ENCODE results near the gene TMEM258.

The TMEM258 gene

DNA sequence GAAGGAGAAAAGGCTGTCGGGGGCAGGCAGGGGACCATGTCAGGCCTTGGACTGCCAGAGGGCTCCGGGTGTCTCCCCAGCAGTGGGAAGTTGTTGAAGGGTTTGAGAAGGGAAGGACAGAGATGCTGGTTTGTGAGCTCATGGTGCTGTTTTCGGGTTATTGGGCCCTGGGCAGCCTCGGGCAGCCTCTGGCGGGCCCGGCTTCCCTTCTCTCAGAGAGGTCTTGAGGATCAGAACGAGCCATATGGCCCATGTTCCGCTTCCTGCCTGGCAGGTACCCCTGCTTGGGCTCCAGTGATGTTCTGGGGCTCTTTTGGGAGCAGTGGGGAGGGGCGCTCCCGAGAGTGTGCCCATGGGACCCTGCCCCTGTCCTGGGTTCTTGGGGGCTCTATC lies 30.2 kb downstream of the TMEM258 start:
- H3K36me3 ChIP-seq = no peaks in the 10 kb centered on the region
- DNase-seq = no peak
- H3K4me1 ChIP-seq = no peaks in the 10 kb centered on the region

DNA sequence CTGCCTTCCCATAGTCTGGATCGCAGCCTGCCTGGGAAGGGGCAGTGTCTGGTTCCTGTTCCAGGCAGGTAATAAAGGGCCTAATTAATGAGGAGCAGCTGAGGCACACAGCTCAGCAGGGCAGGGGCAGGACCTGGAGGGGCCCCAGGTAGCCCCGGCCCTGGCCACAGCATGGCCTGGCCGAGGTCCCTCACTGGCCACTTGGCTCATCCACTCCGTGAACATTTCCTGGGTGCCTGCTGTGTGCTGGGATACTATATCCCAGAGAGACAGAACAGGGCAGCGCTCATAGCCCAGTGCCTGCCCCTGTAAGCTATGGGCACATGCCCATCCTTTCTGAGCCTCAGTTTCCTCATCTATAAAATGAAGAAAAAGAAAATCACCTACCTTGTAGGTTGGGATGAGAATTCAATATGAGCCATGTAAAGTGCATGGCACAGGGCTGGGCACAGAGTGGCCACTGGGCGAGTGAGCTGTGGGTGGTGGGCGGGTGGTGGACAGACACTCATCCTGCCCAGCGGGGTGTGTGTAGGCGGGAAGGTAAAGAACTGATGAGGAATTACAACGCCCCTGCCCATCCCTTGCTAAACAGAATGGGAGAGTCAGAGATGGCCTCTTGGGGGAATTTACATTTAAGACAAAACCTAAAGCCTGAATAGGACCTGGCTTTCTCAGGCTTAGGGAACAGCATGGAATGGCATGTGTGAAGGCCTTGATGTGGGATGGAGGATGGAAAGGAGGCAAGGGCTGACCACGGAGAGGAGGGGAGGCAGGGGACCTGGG lies 30.8 kb downstream of the TMEM258 start:
- no peaks in the 10 kb centered on the region for H3K9me3 ChIP-seq
- H3K27me3 ChIP-seq = no peaks in the 10 kb centered on the region
- no peak for DNase-seq
- TF ChIP-seq, protein P1, sequence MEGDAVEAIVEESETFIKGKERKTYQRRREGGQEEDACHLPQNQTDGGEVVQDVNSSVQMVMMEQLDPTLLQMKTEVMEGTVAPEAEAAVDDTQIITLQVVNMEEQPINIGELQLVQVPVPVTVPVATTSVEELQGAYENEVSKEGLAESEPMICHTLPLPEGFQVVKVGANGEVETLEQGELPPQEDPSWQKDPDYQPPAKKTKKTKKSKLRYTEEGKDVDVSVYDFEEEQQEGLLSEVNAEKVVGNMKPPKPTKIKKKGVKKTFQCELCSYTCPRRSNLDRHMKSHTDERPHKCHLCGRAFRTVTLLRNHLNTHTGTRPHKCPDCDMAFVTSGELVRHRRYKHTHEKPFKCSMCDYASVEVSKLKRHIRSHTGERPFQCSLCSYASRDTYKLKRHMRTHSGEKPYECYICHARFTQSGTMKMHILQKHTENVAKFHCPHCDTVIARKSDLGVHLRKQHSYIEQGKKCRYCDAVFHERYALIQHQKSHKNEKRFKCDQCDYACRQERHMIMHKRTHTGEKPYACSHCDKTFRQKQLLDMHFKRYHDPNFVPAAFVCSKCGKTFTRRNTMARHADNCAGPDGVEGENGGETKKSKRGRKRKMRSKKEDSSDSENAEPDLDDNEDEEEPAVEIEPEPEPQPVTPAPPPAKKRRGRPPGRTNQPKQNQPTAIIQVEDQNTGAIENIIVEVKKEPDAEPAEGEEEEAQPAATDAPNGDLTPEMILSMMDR (IDR thresholded peaks at IDR 0.05; ENCODE audit: low read depth, low read length) = no peak
- H3K4me1 ChIP-seq = no peaks in the 10 kb centered on the region
- no peak overlapping the region for H3K4me3 ChIP-seq (ENCODE audit: low read depth, low read length)
- H3K36me3 ChIP-seq = no peaks in the 10 kb centered on the region

More for the DNA sequence above, 30.2 kb downstream of the TMEM258 start:
- H3K4me3 ChIP-seq (ENCODE audit: low read depth, low read length) = no peak overlapping the region
- no peaks in the 10 kb centered on the region for H3K9me3 ChIP-seq
- TF ChIP-seq, protein P1 (IDR thresholded peaks at IDR 0.05; ENCODE audit: low read depth, low read length) = no peak
- no peaks in the 10 kb centered on the region for H3K27me3 ChIP-seq

DNA sequence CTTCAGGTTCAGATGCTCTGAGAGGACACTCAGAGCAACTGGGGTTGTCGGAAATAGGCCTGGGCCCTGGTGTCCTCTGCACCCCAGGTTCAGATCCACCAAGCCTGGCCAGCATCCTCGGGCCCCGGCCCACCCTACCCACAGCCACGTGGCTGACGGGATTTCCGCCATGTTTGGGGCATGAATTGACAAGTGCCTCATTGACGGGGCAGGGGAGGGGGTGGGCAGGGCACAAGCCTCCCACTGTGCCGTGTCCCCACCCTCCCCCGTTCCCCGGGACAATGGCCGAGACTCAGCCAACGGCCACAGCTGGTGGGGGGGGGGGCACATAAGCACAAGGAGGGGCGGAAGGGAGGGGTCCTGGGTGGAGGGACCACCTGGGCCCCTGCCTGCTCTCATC lies 31.5 kb downstream of the TMEM258 start:
- Histone ChIP-seq H3K27me3 (no peaks in the 10 kb centered on the region), H3K36me3 (no peaks in the 10 kb centered on the region), H3K4me1 (no peaks in the 10 kb centered on the region), H3K4me3 (ENCODE audit: low read depth, low read length) (no peak overlapping the region), H3K9me3 (no peaks in the 10 kb centered on the region)
- TF ChIP-seq, protein P1 (IDR thresholded peaks at IDR 0.05; ENCODE audit: low read depth, low read length) = no peak
- DNase-seq = no peak

DNA sequence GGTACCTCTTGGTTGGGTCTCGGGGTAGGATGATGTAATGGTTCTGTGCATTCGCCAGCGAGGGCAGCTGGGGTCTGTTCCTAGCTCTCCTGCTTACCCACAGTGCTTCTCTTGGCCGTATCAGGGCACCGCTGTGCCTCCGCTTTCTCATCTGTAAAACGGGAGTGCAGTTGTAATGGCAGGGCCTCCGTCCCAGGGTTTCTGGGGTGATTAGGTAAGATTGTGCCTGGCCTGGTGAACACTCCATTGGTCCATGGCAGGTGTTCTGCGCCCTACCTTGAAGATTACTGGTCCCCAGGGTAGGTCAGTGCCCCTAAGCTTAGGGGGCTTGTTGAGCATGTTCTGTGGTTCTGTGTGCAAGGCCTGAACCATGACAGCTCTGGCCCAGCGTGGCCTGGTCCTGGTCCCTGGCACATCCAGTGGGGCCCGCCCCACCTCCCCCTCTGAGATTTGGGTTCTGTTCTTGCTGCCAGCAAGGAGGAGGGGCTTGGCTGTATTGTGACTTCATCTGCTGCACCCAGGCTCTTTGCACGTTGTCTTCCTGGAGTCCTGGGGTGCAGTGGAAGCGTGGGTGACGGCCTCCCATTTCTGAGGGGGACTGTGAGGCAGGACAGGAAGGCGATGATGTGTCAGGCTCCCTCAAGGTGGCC lies 35.1 kb downstream of the TMEM258 start:
- TF ChIP-seq, protein P1 (IDR thresholded peaks at IDR 0.05; ENCODE audit: low read depth, low read length) = no peak
- DNase-seq = no peak
- H3K36me3 ChIP-seq = no peaks in the 10 kb centered on the region
- H3K9me3 ChIP-seq = no peaks in the 10 kb centered on the region
- no peaks in the 10 kb centered on the region for H3K4me1 ChIP-seq
- H3K4me3 ChIP-seq (ENCODE audit: low read depth, low read length) = no peak overlapping the region
- H3K27me3 ChIP-seq = no peaks in the 10 kb centered on the region

DNA sequence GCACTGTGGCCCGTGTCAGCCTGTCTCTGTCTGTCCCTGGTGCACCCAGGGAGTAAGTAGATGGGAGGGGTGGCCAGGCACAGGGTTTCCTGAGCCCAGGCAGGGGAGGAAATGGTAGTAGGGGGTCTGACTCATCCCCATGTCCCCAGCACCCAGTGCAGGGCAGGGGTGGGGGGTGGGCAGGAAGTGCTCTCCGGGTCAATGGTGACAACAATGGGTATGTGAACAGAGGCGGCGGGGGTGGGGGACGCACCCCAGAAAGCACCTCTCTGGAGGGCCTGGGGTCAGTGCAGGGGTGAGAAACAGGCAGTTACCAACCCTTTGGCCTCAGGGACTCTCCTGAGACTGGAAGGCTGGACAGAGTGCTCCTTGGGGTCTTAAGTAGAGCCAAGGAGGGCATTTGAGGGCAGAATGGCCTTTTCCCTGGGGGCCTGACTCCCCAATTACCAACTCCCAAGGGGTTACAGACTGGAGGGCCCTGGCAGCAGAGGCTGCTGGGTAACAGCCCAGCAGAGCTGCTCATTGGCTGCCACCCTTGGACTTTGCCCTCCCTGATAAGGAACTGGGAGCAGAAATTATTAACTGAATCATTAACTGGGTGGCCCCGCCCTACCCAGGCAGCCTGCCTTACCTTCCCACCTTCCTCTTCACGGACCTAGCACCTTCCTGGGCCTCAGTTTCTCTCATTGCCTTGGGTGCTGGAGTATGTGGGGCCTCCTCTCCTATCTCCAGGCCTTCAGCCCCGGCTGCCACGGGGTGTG lies 35.8 kb downstream of the TMEM258 start:
- Histone ChIP-seq H3K4me3 (ENCODE audit: low read depth, low read length) (no peak overlapping the region), H3K27me3 (no peaks in the 10 kb centered on the region), H3K9me3 (no peaks in the 10 kb centered on the region), H3K4me1 (no peaks in the 10 kb centered on the region), H3K36me3 (no peaks in the 10 kb centered on the region)
- DNase-seq = no peak
- TF ChIP-seq, protein P1 (IDR thresholded peaks at IDR 0.05; ENCODE audit: low read depth, low read length) = no peak
